CD14-positive monocyte (primary cell): ENCODE results near the gene NCMAP. TPM values are rescaled to one million over a fixed set of nuclear protein-coding genes. Genes with fewer than 3 reads are reported as not detected.

Experiments
- DNase-seq, 3 donors: peaks; one replicate each; pipeline ENCODE4 v3.0.0-alpha.2; 2011 to 2022
- H2AFZ ChIP-seq: 2 replicates; pipeline ENCODE4 v1.6.0; 2012; ENCODE audit warnings: mild to moderate bottlenecking, low read depth, low read length, inconsistent platforms; ENCODE audit not compliant: insufficient read depth, poor library complexity, severe bottlenecking
- H3K27ac ChIP-seq, 2 donors: 1 replicate in 1 of 2; 2 replicates in 1 of 2; pipeline ENCODE4 v1.5.1; 2012 to 2013; ENCODE audit warnings: low read length in 2 of 2, control low read depth in 1 of 2, inconsistent platforms in 1 of 2, low read depth in 1 of 2, mild to moderate bottlenecking in 1 of 2
- H3K27me3 ChIP-seq, 2 donors: one replicate each; pipeline versions ENCODE4 v1.6.0 to v1.6.1; 2011 to 2013; ENCODE audit warnings: low read length in 2 of 2; ENCODE audit not compliant: control insufficient read depth in 2 of 2, insufficient read depth in 2 of 2
- H3K36me3 ChIP-seq, 2 donors: replicated peaks in 1 of 2; 1 replicate in 1 of 2; 2 replicates in 1 of 2; pipeline versions ENCODE4 v1.5.1 to v1.6.1; 2012 to 2013; ENCODE audit warnings: low read length in 2 of 2, control low read depth in 1 of 2, inconsistent platforms in 1 of 2, mild to moderate bottlenecking in 1 of 2; ENCODE audit not compliant: insufficient read depth in 2 of 2, control insufficient read depth in 1 of 2
- H3K4me1 ChIP-seq, 2 donors: 1 replicate in 1 of 2; 2 replicates in 1 of 2; pipeline versions ENCODE4 v1.5.1 to v1.6.1; 2012 to 2013; ENCODE audit warnings: low read length in 2 of 2, control low read depth in 1 of 2, inconsistent platforms in 1 of 2, mild to moderate bottlenecking in 1 of 2, moderate library complexity in 1 of 2; ENCODE audit not compliant: insufficient read depth in 2 of 2, control insufficient read depth in 1 of 2
- H3K4me2 ChIP-seq: replicated peaks from 2 replicates; pipeline ENCODE3; 2012; ENCODE audit warnings: low read length, moderate library complexity, mild to moderate bottlenecking; ENCODE audit not compliant: poor library complexity, severe bottlenecking; ENCODE audit errors: extremely low read depth
- H3K4me3 ChIP-seq, 3 experiments: fragments of 200-600 bp in 1 of 3; sonication (generic) in 1 of 3; replicated peaks in 1 of 3; 1 replicate in 2 of 3; 2 replicates in 1 of 3; pipeline ENCODE4 v1.5.1; 2011 to 2013; ENCODE audit warnings: low read length in 3 of 3, mild to moderate bottlenecking in 3 of 3, control low read depth in 2 of 3, low read depth in 2 of 3, inconsistent platforms in 1 of 3, moderate library complexity in 1 of 3
- H3K79me2 ChIP-seq: 2 replicates; pipeline ENCODE4 v1.6.0; 2012; ENCODE audit warnings: mild to moderate bottlenecking, control low read depth, inconsistent platforms, low read length, moderate library complexity; ENCODE audit not compliant: insufficient read depth
- H3K9ac ChIP-seq: 2 replicates; pipeline ENCODE4 v1.6.0; 2017; ENCODE audit warnings: low read length, mild to moderate bottlenecking; ENCODE audit not compliant: insufficient read depth, poor library complexity, severe bottlenecking
- H3K9me3 ChIP-seq, 2 donors: replicated peaks in 1 of 2; 1 replicate in 1 of 2; 2 replicates in 1 of 2; pipeline versions ENCODE4 v1.5.1 to v1.6.1; 2012 to 2013; ENCODE audit warnings: low read length in 2 of 2, control low read depth in 1 of 2; ENCODE audit not compliant: control insufficient read depth in 1 of 2, insufficient read depth in 1 of 2
- H4K20me1 ChIP-seq: 2 replicates; pipeline ENCODE4 v1.6.0; 2012; ENCODE audit warnings: mild to moderate bottlenecking, low read length, control low read depth, moderate library complexity; ENCODE audit not compliant: insufficient read depth
- H3K27ac Mint-ChIP-seq, 7 donors: one replicate each; pipeline ENCODE4 v1.8.0; 2020; ENCODE audit warnings: mild to moderate bottlenecking in 7 of 7, mixed read lengths in 7 of 7, moderate library complexity in 6 of 7, inconsistent platforms in 2 of 7
- H3K27me3 Mint-ChIP-seq, 3 donors: one replicate each; pipeline ENCODE4 v1.8.0; 2021 to 2022; ENCODE audit warnings: low read depth in 3 of 3, mild to moderate bottlenecking in 3 of 3, mixed read lengths in 3 of 3, moderate library complexity in 3 of 3, inconsistent platforms in 1 of 3
- H3K36me3 Mint-ChIP-seq, 2 donors: one replicate each; pipeline ENCODE4 v1.8.0; 2020; ENCODE audit warnings: mixed read lengths in 2 of 2, inconsistent platforms in 1 of 2, mild to moderate bottlenecking in 1 of 2
- H3K4me1 Mint-ChIP-seq: one replicate; pipeline ENCODE4 v1.8.0; 2020; ENCODE audit warnings: mild to moderate bottlenecking, mixed read lengths
- H3K4me3 Mint-ChIP-seq, 2 donors: one replicate each; pipeline ENCODE4 v1.8.0; 2020; ENCODE audit warnings: mild to moderate bottlenecking in 2 of 2, mixed read lengths in 2 of 2, moderate library complexity in 1 of 2
- H3K9me3 Mint-ChIP-seq, 7 donors: one replicate each; pipeline ENCODE4 v1.8.0; 2020 to 2022; ENCODE audit warnings: mixed read lengths in 7 of 7, mild to moderate bottlenecking in 6 of 7, moderate library complexity in 6 of 7, inconsistent platforms in 2 of 7
- WGBS: methylation state at CpG from one replicate; pipeline ENCODE4 v1.1.5; 2013; ENCODE audit warnings: missing lambda C conversion rate; ENCODE audit not compliant: insufficient coverage; 5-methylcytosine and 5-hydroxymethylcytosine counted together
- intact Hi-C, 2 donors: fragments of 100-400 bp; cut with micrococcal nuclease; formaldehyde crosslinking; loops; one replicate each; pipeline versions ENCODE4 v1.15.0 to v1.15.1; 2023
- polyA plus RNA-seq, 3 donors: library from polyadenylated mRNA; depleted of rRNA in 1 of 3; unstranded in 2 of 3; stranded (reverse) in 1 of 3; fragments of 300-500 nt in 2 of 3; fragments of >200 nt in 1 of 3; fragmentation: Illumina TruSeq in 2 of 3; gene quantifications; 1 replicate in 2 of 3; 2 replicates in 1 of 3; pipeline ENCODE4 v1.2.3, GENCODE V29; 2012 to 2021
- TF ChIP-seq, protein P1 (sequence below): fragments of 200-600 bp; IDR thresholded peaks from one replicate; pipeline ENCODE4 v1.8.0; 2022; ENCODE audit warnings: antibody characterized with exemption, mild to moderate bottlenecking

NCMAP gene
- polyA plus RNA-seq, 3 donors: not detected

DNA sequence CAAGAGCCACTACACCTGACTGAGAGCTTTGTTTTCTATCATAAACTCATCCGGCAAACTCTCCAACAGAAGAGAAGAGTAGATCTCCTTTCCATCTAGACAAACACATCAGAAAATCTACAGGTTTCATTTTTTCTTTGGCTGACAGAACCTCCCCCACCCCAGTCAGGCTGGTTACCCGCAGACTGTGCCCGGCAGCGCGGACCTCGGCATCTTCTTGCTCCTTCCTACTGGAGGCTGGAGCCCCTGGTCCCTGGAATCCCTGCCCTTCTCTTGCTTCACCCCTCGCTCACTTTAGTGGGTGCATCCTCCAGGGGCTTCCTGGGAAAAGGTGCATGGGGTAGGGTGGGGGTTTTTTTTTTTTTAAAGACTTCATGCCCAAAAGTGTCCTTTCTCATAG is 23.0 kb downstream of the NCMAP start:
- Histone ChIP-seq H3K9me3 (no peaks in the 10 kb centered on the region), H3K9ac (no peak overlapping the region), H4K20me1 (no peaks in the 10 kb centered on the region), H3K79me2 (no peaks in the 10 kb centered on the region), H3K4me2 (no peak overlapping the region), H3K27ac (no peak overlapping the region), H3K4me3 (no peak overlapping the region), H3K4me1 (no peaks in the 10 kb centered on the region), H2AFZ (no peak overlapping the region), H3K36me3 (no peaks in the 10 kb centered on the region), H3K27me3 (no peaks in the 10 kb centered on the region)
- peaks cover 2 to 5% (median 3%) of the 10 kb centered on the region in 3 donors for H3K27me3 Mint-ChIP-seq
- no peaks in the 10 kb centered on the region for H3K4me1 Mint-ChIP-seq
- peaks cover 0 to 1% (median 0%) of the 10 kb centered on the region in 7 donors for H3K9me3 Mint-ChIP-seq
- no peak overlapping the region for H3K27ac Mint-ChIP-seq
- no peak for DNase-seq
- no peaks in the 10 kb centered on the region for H3K36me3 Mint-ChIP-seq
- WGBS: 98% methylated on average over 5 of the region's 7 CpGs
- intact Hi-C loops: no loop called here
- TF ChIP-seq, protein P1, sequence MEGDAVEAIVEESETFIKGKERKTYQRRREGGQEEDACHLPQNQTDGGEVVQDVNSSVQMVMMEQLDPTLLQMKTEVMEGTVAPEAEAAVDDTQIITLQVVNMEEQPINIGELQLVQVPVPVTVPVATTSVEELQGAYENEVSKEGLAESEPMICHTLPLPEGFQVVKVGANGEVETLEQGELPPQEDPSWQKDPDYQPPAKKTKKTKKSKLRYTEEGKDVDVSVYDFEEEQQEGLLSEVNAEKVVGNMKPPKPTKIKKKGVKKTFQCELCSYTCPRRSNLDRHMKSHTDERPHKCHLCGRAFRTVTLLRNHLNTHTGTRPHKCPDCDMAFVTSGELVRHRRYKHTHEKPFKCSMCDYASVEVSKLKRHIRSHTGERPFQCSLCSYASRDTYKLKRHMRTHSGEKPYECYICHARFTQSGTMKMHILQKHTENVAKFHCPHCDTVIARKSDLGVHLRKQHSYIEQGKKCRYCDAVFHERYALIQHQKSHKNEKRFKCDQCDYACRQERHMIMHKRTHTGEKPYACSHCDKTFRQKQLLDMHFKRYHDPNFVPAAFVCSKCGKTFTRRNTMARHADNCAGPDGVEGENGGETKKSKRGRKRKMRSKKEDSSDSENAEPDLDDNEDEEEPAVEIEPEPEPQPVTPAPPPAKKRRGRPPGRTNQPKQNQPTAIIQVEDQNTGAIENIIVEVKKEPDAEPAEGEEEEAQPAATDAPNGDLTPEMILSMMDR: no peak
- H3K4me3 Mint-ChIP-seq: no peak overlapping the region

DNA sequence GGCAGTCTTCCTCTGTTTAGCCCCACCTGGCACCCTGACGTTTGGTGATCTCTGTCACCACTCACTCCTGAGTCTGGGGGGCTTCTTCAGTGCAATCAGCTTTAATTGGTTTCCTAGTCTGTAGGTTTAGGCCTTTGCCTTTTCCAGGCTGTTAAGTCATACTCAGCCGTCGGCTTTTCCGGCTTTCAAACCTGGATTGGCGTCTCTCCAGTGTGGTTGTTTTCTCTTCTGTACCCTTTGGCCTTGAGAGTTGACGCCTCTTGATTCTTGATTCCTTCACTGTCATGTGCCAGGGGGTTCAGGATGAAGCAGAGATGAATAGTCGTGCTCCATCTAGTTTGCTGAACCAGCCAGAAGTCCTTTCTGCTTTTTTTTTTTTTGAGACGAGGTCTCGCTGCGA is 24.9 kb downstream of the NCMAP start:
- TF ChIP-seq, protein P1: no peak

More for the DNA sequence above, 24.9 kb downstream of the NCMAP start:
- no peak overlapping the region for H2AFZ ChIP-seq
- H4K20me1 ChIP-seq: no peaks in the 10 kb centered on the region
- WGBS: 97% methylated on average over 6 of the region's 10 CpGs
- no peak overlapping the region for H3K4me3 ChIP-seq
- H3K36me3 ChIP-seq: no peaks in the 10 kb centered on the region
- no peak overlapping the region for H3K9ac ChIP-seq
- H3K4me1 Mint-ChIP-seq: peaks cover 4% of the 10 kb centered on the region
- intact Hi-C loops: no loop called here
- no peak overlapping the region for H3K4me3 Mint-ChIP-seq
- no peaks in the 10 kb centered on the region for H3K4me1 ChIP-seq
- no peak for DNase-seq
- H3K9me3 ChIP-seq: no peaks in the 10 kb centered on the region
- H3K27me3 ChIP-seq: no peaks in the 10 kb centered on the region
- no peak overlapping the region for H3K4me2 ChIP-seq
- H3K9me3 Mint-ChIP-seq: peaks cover 0 to 1% (median 0%) of the 10 kb centered on the region in 7 donors
- peaks cover 4 to 12% (median 6%) of the 10 kb centered on the region in 3 donors for H3K27me3 Mint-ChIP-seq
- H3K79me2 ChIP-seq: no peaks in the 10 kb centered on the region
- no peak overlapping the region for H3K27ac ChIP-seq
- H3K27ac Mint-ChIP-seq: no peak overlapping the region
- no peaks in the 10 kb centered on the region for H3K36me3 Mint-ChIP-seq
